Measurements from ENCODE around the gene RBCK1. TPM values are rescaled to one million over a fixed set of nuclear protein-coding genes. Genes with fewer than 3 reads are reported as not detected.

Gene RBCK1
- total and polyA plus RNA-seq, 4 donors: 58.3 to 108 (median 98.7) TPM

DNA sequence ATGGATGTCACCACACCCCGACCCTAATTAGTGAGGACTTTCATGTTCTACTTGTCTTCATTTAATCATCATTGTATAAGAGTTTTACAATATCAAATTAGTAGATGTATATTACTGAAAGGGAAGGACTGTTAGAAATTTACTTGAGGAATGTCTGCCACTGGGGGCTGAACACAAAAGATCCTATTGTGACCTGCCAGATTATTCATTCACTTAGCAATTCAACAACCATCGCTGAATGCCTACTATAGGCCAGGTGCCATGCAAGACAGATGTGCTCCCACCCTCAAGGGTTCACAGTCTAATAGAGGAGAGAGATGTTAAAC lies 8.0 kb upstream of the RBCK1 start:
- DNase-seq: no peak
- Histone ChIP-seq H3K4me1 (ENCODE audit: control insufficient read depth in 5 of 5, insufficient read depth in 5 of 5, low read length in 5 of 5) (no peaks in the 10 kb centered on the region), H3K9ac (ENCODE audit: insufficient read depth in 1 of 2, low read length in 2 of 2) (no peak overlapping the region), H3K27me3 (ENCODE audit: control insufficient read depth in 3 of 3, insufficient read depth in 3 of 3, low read length in 2 of 3) (no peaks in the 10 kb centered on the region), H3K27ac (ENCODE audit: low read depth in 1 of 2, low read length in 1 of 2) (no peak overlapping the region), H3K36me3 (ENCODE audit: control insufficient read depth in 4 of 4, insufficient read depth in 4 of 4, low read length in 4 of 4) (peaks cover 0 to 22% (median 0%) of the 10 kb centered on the region in 4 donors), H3K4me3 (no peak overlapping the region), H3K9me3 (ENCODE audit: control insufficient read depth in 4 of 4, insufficient read depth in 3 of 4, low read length in 3 of 4) (no peaks in the 10 kb centered on the region)
- ATAC-seq (ENCODE audit: insufficient read depth, low FRiP score): no peak
- 64 to 76% methylated on average over 2 of the region's 2 CpGs for WGBS, 2 donors
- TF ChIP-seq, protein P1, sequence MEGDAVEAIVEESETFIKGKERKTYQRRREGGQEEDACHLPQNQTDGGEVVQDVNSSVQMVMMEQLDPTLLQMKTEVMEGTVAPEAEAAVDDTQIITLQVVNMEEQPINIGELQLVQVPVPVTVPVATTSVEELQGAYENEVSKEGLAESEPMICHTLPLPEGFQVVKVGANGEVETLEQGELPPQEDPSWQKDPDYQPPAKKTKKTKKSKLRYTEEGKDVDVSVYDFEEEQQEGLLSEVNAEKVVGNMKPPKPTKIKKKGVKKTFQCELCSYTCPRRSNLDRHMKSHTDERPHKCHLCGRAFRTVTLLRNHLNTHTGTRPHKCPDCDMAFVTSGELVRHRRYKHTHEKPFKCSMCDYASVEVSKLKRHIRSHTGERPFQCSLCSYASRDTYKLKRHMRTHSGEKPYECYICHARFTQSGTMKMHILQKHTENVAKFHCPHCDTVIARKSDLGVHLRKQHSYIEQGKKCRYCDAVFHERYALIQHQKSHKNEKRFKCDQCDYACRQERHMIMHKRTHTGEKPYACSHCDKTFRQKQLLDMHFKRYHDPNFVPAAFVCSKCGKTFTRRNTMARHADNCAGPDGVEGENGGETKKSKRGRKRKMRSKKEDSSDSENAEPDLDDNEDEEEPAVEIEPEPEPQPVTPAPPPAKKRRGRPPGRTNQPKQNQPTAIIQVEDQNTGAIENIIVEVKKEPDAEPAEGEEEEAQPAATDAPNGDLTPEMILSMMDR (IDR thresholded peaks at IDR 0.05; ENCODE audit: control extremely low read depth, extremely low read depth): no peak

DNA sequence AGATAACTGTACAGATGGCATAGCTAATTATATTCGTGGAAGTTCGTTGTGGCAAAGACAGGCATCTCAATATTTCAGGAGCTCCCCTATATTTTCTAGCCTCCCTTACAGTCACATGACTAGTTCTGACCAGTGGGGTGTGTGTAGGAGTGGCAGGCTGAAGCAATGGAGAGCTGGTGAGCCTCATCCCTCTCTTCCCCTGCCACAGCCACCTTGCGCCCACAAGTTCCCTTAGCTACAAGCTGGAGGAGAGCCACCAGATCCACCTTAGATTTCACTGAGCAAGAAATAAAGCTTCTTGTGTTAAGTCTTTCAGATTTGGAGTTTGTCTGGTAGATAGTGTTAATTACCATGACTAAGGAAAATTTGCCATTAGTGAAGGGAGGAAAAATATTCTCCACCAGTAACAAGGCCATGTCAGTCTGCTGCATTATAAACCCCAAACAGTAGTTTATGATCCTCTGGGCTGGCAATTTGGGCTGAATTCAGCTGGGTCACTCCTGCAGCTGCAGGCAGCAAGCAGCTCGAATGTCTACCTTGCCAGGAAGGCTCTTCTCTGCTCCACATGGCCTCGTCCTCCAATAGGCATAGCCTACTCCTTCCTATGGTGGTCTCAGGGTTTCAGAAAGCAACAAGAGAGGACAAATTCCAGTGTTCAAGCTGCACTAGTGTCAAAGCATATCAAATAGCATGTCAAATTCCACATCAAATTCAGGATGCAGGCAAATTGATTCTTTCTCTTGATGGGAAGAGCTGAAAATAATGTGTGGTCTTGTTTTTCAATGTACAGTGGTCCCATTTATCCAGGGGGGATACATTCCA lies 7.4 kb upstream of the RBCK1 start:
- H3K9me3 ChIP-seq (ENCODE audit: control insufficient read depth in 4 of 4, insufficient read depth in 3 of 4, low read length in 3 of 4): no peaks in the 10 kb centered on the region
- peaks cover 0 to 19% (median 0%) of the 10 kb centered on the region in 4 donors for H3K36me3 ChIP-seq (ENCODE audit: control insufficient read depth in 4 of 4, insufficient read depth in 4 of 4, low read length in 4 of 4)
- H3K4me3 ChIP-seq: no peak overlapping the region
- TF ChIP-seq, protein P1 (IDR thresholded peaks at IDR 0.05; ENCODE audit: control extremely low read depth, extremely low read depth): no peak
- 73 to 81% methylated on average over 5 of the region's 5 CpGs for WGBS, 2 donors
- no peaks in the 10 kb centered on the region for H3K27me3 ChIP-seq (ENCODE audit: control insufficient read depth in 3 of 3, insufficient read depth in 3 of 3, low read length in 2 of 3)
- H3K27ac ChIP-seq (ENCODE audit: low read depth in 1 of 2, low read length in 1 of 2): no peak overlapping the region
- no peak for DNase-seq
- no peak overlapping the region for H3K9ac ChIP-seq (ENCODE audit: insufficient read depth in 1 of 2, low read length in 2 of 2)
- no peak for ATAC-seq (ENCODE audit: insufficient read depth, low FRiP score)
- H3K4me1 ChIP-seq (ENCODE audit: control insufficient read depth in 5 of 5, insufficient read depth in 5 of 5, low read length in 5 of 5): no peaks in the 10 kb centered on the region

DNA sequence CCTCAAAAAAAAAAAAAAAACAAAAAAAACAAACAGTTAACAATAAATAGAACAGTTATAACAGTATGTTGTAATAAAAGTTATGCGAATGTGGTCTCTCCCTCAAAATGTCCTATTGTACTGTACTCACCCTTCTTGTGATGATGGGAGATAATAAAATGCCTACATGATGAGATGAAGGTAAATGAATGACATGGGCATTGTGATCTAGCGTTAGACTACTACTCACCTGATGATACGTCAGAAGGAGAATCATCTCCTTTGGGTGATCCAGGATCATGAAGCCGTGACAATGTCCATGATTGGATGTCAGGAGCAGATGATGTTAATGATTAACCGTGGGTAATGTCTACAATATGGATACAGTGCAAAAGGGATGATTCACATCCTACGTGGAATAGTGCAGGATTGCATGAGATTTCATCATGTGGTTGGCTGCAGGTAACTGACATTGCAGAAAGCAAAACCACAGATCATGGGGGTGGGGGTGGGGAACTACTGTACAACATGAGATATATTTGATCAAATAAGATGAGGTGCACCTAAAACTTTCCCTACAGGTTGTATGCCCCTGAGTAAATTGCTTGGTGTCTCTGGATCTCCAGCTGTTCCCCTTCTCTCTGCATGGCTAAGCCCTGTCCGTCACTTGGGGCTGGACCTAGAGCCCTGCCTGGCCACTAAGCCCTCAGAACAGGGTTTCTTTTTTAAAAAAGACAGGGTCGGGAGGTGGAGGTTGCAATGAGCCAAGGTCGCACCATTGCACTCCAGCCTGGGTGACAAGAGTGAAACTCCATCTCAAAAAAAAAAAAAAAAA lies 6.2 kb upstream of the RBCK1 start:
- TF ChIP-seq, protein P1 (IDR thresholded peaks at IDR 0.05; ENCODE audit: control extremely low read depth, extremely low read depth): no peak
- no peak for DNase-seq
- H3K9ac ChIP-seq (ENCODE audit: insufficient read depth in 1 of 2, low read length in 2 of 2): no peak overlapping the region

More for the DNA sequence above, 6.2 kb upstream of the RBCK1 start:
- Histone ChIP-seq H3K9me3 (ENCODE audit: control insufficient read depth in 4 of 4, insufficient read depth in 3 of 4, low read length in 3 of 4) (no peaks in the 10 kb centered on the region), H3K4me1 (ENCODE audit: control insufficient read depth in 5 of 5, insufficient read depth in 5 of 5, low read length in 5 of 5) (peaks cover 0 to under 1% (median 0%) of the 10 kb centered on the region in 5 donors), H3K27me3 (ENCODE audit: control insufficient read depth in 3 of 3, insufficient read depth in 3 of 3, low read length in 2 of 3) (no peaks in the 10 kb centered on the region), H3K36me3 (ENCODE audit: control insufficient read depth in 4 of 4, insufficient read depth in 4 of 4, low read length in 4 of 4) (peaks cover 0 to 6% (median 0%) of the 10 kb centered on the region in 4 donors), H3K4me3 (no peak overlapping the region), H3K27ac (ENCODE audit: low read depth in 1 of 2, low read length in 1 of 2) (no peak overlapping the region)
- WGBS, 2 donors: 78 to 86% methylated on average over 9 of the region's 9 CpGs
- no peak for ATAC-seq (ENCODE audit: insufficient read depth, low FRiP score)

Measured in lung (tissue), 12 donors.